SK-N-SH (cell line): ENCODE results near the gene SOD3.

Source experiments
- CHD2 ChIP-seq: fragments of 150-350 bp; IDR thresholded peaks from 2 replicates; pipeline ENCODE4 v1.6.1; 2018; ENCODE audit warnings: low read length; ENCODE audit not compliant: partially characterized antibody
- EP300 ChIP-seq, 2 experiments: IDR thresholded peaks; 2 replicates each; pipeline versions ENCODE4 v1.4.0 to v1.6.1; 2012; ENCODE audit warnings: borderline replicate concordance in 1 of 2, low read depth in 1 of 2, low read length in 1 of 2
- GABPA ChIP-seq: IDR thresholded peaks from 2 replicates; pipeline ENCODE4 v1.4.0; 2012; ENCODE audit warnings: low read depth, mild to moderate bottlenecking
- NRF1 ChIP-seq: IDR thresholded peaks from 2 replicates; pipeline ENCODE4 v1.6.1; 2012; ENCODE audit warnings: low read depth, mild to moderate bottlenecking, low read length
- POLR2AphosphoS5 ChIP-seq: IDR thresholded peaks from 2 replicates; pipeline ENCODE4 v1.6.1; 2012; ENCODE audit warnings: low read depth, low read length
- RAD21 ChIP-seq: IDR thresholded peaks from 2 replicates; pipeline ENCODE4 v1.6.1; 2012; ENCODE audit warnings: mild to moderate bottlenecking, low read length
- RFX5 ChIP-seq: IDR thresholded peaks from 2 replicates; pipeline ENCODE4 v1.6.1; 2012; ENCODE audit warnings: mild to moderate bottlenecking, improper control_type of control experiment, low read length
- SIN3A ChIP-seq: IDR thresholded peaks from 2 replicates; pipeline ENCODE4 v1.6.1; 2012; ENCODE audit warnings: low read depth, mild to moderate bottlenecking, low read length, moderate library complexity, borderline replicate concordance
- SMC3 ChIP-seq: IDR thresholded peaks from 2 replicates; pipeline ENCODE4 v1.6.1; 2012; ENCODE audit warnings: low read depth, low read length, improper control_type of control experiment
- TAF1 ChIP-seq: IDR thresholded peaks from 2 replicates; pipeline ENCODE4 v1.6.1; 2012; ENCODE audit warnings: low read depth, mild to moderate bottlenecking, low read length, moderate library complexity, borderline replicate concordance
- YY1 ChIP-seq: IDR thresholded peaks from 2 replicates; pipeline ENCODE4 v1.4.0; 2012; ENCODE audit warnings: low read depth, mild to moderate bottlenecking
- TF ChIP-seq, protein P1 (sequence below): fragments of 200-600 bp; sonication (generic); IDR thresholded peaks from 2 replicates; pipeline ENCODE4 v1.6.1; 2017; ENCODE audit warnings: antibody characterized with exemption, mild to moderate bottlenecking, moderate library complexity
- TF ChIP-seq, protein P2 (sequence below): fragments of 150-350 bp; IDR thresholded peaks from 2 replicates; pipeline ENCODE4 v1.6.1; 2016; ENCODE audit warnings: mild to moderate bottlenecking, low read depth, low read length
- TF ChIP-seq, protein P3 (sequence below): fragments of 150-350 bp; IDR thresholded peaks from 2 replicates; pipeline ENCODE4 v1.6.1; 2017; ENCODE audit warnings: antibody characterized with exemption, low read length, low read depth, borderline replicate concordance

DNA sequence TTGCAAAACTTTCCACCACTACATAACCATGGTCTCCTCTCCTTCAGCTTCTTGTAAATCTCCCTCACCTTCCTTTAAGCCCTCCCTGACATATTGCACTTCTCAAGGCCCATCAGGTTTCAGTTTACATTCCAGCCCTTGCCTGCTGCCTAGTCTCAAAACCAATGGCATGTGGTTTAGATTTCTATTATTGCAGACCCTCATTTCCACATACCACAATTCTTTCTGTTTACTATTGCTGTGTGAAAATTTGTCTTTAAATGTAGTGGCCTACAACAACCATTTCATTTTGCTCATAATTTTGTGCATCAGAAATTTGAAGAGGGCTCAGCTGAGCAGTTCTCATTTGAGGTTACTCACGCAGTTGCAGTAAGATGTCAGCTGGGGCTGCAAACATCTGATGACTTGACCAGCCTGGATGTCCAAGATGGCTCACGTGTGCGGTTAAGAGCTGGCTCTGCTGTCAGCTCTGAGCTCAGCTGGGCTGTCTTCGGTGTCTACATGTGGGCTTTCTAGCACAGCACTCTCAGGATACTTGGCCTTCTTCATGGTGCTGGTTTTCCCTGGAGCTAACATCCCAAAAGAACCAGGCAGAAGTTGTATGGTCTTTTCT, 29.9 kb upstream of the SOD3 start:
- TF ChIP-seq SIN3A, result no peak
- TF ChIP-seq, protein P1, sequence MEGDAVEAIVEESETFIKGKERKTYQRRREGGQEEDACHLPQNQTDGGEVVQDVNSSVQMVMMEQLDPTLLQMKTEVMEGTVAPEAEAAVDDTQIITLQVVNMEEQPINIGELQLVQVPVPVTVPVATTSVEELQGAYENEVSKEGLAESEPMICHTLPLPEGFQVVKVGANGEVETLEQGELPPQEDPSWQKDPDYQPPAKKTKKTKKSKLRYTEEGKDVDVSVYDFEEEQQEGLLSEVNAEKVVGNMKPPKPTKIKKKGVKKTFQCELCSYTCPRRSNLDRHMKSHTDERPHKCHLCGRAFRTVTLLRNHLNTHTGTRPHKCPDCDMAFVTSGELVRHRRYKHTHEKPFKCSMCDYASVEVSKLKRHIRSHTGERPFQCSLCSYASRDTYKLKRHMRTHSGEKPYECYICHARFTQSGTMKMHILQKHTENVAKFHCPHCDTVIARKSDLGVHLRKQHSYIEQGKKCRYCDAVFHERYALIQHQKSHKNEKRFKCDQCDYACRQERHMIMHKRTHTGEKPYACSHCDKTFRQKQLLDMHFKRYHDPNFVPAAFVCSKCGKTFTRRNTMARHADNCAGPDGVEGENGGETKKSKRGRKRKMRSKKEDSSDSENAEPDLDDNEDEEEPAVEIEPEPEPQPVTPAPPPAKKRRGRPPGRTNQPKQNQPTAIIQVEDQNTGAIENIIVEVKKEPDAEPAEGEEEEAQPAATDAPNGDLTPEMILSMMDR, result no peak
- TF ChIP-seq YY1, result no peak
- no peak for TF ChIP-seq RFX5
- no peak for TF ChIP-seq EP300 (IDR thresholded peaks at IDR 0.05; ENCODE audit: borderline replicate concordance in 1 of 2, low read depth in 1 of 2, low read length in 1 of 2)
- TF ChIP-seq GABPA, result no peak
- TF ChIP-seq, protein P2, sequence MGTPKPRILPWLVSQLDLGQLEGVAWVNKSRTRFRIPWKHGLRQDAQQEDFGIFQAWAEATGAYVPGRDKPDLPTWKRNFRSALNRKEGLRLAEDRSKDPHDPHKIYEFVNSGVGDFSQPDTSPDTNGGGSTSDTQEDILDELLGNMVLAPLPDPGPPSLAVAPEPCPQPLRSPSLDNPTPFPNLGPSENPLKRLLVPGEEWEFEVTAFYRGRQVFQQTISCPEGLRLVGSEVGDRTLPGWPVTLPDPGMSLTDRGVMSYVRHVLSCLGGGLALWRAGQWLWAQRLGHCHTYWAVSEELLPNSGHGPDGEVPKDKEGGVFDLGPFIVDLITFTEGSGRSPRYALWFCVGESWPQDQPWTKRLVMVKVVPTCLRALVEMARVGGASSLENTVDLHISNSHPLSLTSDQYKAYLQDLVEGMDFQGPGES, result no peak
- TF ChIP-seq POLR2AphosphoS5, result no peak
- TF ChIP-seq, protein P3, sequence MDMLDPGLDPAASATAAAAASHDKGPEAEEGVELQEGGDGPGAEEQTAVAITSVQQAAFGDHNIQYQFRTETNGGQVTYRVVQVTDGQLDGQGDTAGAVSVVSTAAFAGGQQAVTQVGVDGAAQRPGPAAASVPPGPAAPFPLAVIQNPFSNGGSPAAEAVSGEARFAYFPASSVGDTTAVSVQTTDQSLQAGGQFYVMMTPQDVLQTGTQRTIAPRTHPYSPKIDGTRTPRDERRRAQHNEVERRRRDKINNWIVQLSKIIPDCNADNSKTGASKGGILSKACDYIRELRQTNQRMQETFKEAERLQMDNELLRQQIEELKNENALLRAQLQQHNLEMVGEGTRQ, result no peak
- no peak for TF ChIP-seq CHD2
- TF ChIP-seq TAF1, result no peak
- TF ChIP-seq RAD21, result no peak
- TF ChIP-seq NRF1, result no peak
- TF ChIP-seq SMC3, result no peak
